ENCODE results near the gene ASL. TPM values are rescaled to one million over a fixed set of nuclear protein-coding genes. Genes with fewer than 3 reads are reported as not detected.

The ASL gene
- total RNA-seq, 1 experiment from 2014 or later = 55.3 TPM

- no TSS peak for BruUV-seq (replicated peaks)
- Mint-ChIP-seq H3K27me3 (ENCODE audit: unreplicated experiment) (no peaks in the 10 kb centered on the region), H3K4me3 (ENCODE audit: low read depth, unreplicated experiment) (no peak overlapping the region), H3K4me1 (ENCODE audit: low read depth, unreplicated experiment) (no peaks in the 10 kb centered on the region), H3K9me3 (ENCODE audit: low read depth, unreplicated experiment) (no peaks in the 10 kb centered on the region), H3K27ac (ENCODE audit: unreplicated experiment) (no peak overlapping the region), H3K36me3 (ENCODE audit: insufficient read depth, unreplicated experiment) (peaks cover 23% of the 10 kb centered on the region)
- DNase-seq = no peak
- TF ChIP-seq, protein P1, sequence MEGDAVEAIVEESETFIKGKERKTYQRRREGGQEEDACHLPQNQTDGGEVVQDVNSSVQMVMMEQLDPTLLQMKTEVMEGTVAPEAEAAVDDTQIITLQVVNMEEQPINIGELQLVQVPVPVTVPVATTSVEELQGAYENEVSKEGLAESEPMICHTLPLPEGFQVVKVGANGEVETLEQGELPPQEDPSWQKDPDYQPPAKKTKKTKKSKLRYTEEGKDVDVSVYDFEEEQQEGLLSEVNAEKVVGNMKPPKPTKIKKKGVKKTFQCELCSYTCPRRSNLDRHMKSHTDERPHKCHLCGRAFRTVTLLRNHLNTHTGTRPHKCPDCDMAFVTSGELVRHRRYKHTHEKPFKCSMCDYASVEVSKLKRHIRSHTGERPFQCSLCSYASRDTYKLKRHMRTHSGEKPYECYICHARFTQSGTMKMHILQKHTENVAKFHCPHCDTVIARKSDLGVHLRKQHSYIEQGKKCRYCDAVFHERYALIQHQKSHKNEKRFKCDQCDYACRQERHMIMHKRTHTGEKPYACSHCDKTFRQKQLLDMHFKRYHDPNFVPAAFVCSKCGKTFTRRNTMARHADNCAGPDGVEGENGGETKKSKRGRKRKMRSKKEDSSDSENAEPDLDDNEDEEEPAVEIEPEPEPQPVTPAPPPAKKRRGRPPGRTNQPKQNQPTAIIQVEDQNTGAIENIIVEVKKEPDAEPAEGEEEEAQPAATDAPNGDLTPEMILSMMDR (IDR thresholded peaks at IDR 0.05; ENCODE audit: unreplicated experiment) = no peak
- CTCF ChIA-PET = interaction anchor here (0.6 kb wide), 1 partner anchor 275 kb away, joined by 3 read pairs; no protein-coding TSS in a partner anchor
- intact Hi-C loops (cut with micrococcal nuclease; ENCODE audit: unreplicated experiment) = no loop called here
Observed at GRCh38 chr7:66138994-66139752, 63.6 kb downstream of the ASL start.

DNA sequence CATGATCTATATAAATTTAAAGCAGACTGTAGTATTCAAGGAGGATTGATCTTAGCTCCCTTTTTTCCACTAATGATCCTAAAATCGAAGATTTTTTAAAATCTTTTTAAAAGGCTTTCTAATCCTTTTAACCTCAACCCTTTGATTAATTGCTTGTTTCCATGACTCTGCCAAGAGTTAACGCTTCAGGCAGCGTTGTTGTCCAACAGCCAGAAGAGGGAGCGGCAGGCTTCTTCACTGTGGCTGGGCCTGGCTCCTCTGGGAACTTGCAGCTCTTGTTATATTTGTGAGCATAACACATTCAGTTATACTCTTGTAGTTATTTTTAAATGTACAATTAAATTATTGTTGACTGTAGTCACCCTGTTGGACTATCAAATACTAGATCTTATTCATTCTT is 65.3 kb downstream of the ASL start:
- Mint-ChIP-seq H3K4me1 (ENCODE audit: low read depth, unreplicated experiment) (no peaks in the 10 kb centered on the region), H3K27ac (ENCODE audit: unreplicated experiment) (no peak overlapping the region), H3K27me3 (ENCODE audit: unreplicated experiment) (no peaks in the 10 kb centered on the region), H3K4me3 (ENCODE audit: low read depth, unreplicated experiment) (no peak overlapping the region), H3K36me3 (ENCODE audit: insufficient read depth, unreplicated experiment) (peaks cover 20% of the 10 kb centered on the region), H3K9me3 (ENCODE audit: low read depth, unreplicated experiment) (no peaks in the 10 kb centered on the region)
- DNase-seq = no peak
- intact Hi-C loops (cut with micrococcal nuclease; ENCODE audit: unreplicated experiment) = no loop called here
- CTCF ChIA-PET = no interaction called here
- no TSS peak for BruUV-seq (replicated peaks)
- TF ChIP-seq, protein P1 (IDR thresholded peaks at IDR 0.05; ENCODE audit: unreplicated experiment) = no peak

DNA sequence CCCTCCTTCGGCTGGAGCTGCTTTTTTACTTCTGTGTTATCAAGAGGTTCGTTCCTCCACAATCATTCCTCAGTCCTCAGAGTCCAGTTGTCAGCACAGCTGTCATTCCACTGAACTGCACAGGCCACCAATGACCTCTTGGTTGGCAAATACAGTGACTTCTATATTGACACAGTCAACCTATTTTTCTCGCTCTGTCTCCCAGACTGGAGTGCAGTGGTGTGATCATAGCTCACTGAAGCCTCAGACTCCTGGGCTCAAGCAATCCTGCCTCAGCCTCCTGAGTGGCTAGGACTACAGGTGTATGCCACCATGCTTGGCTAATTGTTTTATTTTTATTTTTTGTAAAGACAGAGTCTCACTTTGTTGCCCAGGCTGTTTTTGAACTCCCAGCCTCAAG is 66.7 kb downstream of the ASL start:
- Mint-ChIP-seq H3K27ac (ENCODE audit: unreplicated experiment) (no peak overlapping the region), H3K9me3 (ENCODE audit: low read depth, unreplicated experiment) (no peaks in the 10 kb centered on the region), H3K4me1 (ENCODE audit: low read depth, unreplicated experiment) (no peaks in the 10 kb centered on the region), H3K4me3 (ENCODE audit: low read depth, unreplicated experiment) (no peak overlapping the region), H3K27me3 (ENCODE audit: unreplicated experiment) (no peaks in the 10 kb centered on the region), H3K36me3 (ENCODE audit: insufficient read depth, unreplicated experiment) (peaks cover 20% of the 10 kb centered on the region)
- CTCF ChIA-PET = no interaction called here
- TF ChIP-seq, protein P1 (IDR thresholded peaks at IDR 0.05; ENCODE audit: unreplicated experiment) = no peak
- intact Hi-C loops (cut with micrococcal nuclease; ENCODE audit: unreplicated experiment) = no loop called here
- BruUV-seq (replicated peaks) = no TSS peak
- no peak for DNase-seq

DNA sequence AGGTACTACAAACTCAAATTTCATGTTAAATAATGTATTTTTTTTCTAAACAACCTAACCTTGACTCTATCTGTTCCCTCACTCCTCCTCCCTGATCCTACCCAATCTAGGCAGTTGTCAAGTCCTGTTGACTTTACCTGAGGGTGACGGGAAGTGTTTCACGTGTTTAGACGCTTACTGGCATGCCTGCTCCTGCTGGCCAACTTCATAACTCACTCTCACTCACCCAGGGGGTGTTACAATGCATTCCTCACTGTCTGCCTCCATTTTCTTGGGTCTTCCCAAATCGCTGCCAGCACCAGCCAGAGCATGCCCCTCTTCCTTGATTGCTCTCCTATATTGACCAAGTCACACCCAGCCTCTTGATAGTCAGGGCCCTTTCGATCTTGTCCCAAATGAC is 67.4 kb downstream of the ASL start:
- no peak for DNase-seq
- TF ChIP-seq, protein P1 (IDR thresholded peaks at IDR 0.05; ENCODE audit: unreplicated experiment) = no peak
- Mint-ChIP-seq H3K27me3 (ENCODE audit: unreplicated experiment) (no peaks in the 10 kb centered on the region), H3K36me3 (ENCODE audit: insufficient read depth, unreplicated experiment) (peaks cover 20% of the 10 kb centered on the region), H3K4me3 (ENCODE audit: low read depth, unreplicated experiment) (no peak overlapping the region), H3K27ac (ENCODE audit: unreplicated experiment) (no peak overlapping the region), H3K9me3 (ENCODE audit: low read depth, unreplicated experiment) (no peaks in the 10 kb centered on the region), H3K4me1 (ENCODE audit: low read depth, unreplicated experiment) (no peaks in the 10 kb centered on the region)
- CTCF ChIA-PET = no interaction called here
- intact Hi-C loops (cut with micrococcal nuclease; ENCODE audit: unreplicated experiment) = no loop called here
- no TSS peak for BruUV-seq (replicated peaks)

Other genes starting within 250 kb of the ASL start
- gene VKORC1L1, start 202.7 kb upstream of the ASL start, total RNA-seq (2022) = 22.9 and 25.3 TPM in 2 replicates
- gene GUSB, start 93.6 kb upstream of the ASL start, total RNA-seq (2022) = 36.5 and 43.8 TPM in 2 replicates
- 30.1 and 30.2 TPM in 2 replicates for gene CRCP, start 39.0 kb downstream of the ASL start, total RNA-seq (2022)
- 7.9 and 11.4 TPM in 2 replicates for gene TPST1, start 129.5 kb downstream of the ASL start, total RNA-seq (2022)

Data from Calu3 (cell line).